HPDE6-E6E7 (cell line): ENCODE measurements around the gene ZNF177.
A peak's percentile ranks its signal among the peaks of the same experiment; 100 is the strongest.
"Not testable (repeated sequence)": the region's sequence is repeated elsewhere in the genome, so short reads cannot be mapped to it uniquely, and the experiment has no call there.

Source experiments
- DNase-seq: peaks from one replicate; pipeline ENCODE4 v3.0.0; 2011; ENCODE audit warnings: missing footprints; ENCODE audit errors: extremely low spot score

Gene ZNF177

GRCh38 chr19:9362905-9363304 is at the start of gene ZNF177:
TSS of gene ZNF177 (plus strand) at chr19:9363013. CDS start at chr19:9378312, 15,299 bp downstream.
- DNase-seq = no peak

DNA sequence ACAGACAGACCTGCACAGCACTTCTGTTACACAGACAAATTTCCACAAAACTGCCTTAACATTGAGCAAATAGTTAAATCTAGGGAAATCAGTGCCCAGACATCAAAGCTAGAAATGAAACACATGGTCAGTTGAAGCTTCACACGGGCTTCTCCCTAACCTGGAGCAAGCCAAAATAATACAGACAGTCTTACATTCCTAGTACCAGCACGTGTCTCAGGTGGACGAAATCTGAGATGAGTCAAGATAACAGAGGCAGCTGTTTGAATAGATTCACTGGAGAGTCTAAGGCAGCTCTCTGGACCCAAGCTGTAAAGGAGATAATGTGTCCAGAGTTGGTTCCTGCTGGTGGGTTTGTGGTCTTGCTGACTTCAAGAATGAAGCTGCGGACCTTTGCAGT is 49.1 kb upstream of the ZNF177 start:
- no peak for DNase-seq

DNA sequence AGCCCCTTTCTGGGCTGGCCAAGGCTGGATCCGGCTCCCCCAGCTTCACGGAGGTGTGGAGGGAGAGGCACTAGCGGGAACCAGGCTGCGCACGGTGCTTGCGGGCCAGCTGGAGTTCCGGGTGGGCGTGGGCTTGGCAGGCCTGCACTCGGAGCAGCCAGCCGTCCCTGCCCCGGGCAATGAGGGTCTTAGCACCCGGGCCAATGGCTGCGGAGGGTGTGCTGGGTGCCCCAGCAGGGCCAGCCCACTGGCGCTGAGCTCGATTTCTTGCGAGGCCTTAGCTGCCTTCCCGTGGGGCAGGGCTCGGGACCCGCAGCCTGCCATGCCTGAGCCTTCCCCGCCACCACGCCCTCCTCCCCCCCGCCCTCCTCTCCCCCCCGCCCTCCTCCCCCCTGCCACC is 41.5 kb upstream of the ZNF177 start:
- no peak for DNase-seq

DNA sequence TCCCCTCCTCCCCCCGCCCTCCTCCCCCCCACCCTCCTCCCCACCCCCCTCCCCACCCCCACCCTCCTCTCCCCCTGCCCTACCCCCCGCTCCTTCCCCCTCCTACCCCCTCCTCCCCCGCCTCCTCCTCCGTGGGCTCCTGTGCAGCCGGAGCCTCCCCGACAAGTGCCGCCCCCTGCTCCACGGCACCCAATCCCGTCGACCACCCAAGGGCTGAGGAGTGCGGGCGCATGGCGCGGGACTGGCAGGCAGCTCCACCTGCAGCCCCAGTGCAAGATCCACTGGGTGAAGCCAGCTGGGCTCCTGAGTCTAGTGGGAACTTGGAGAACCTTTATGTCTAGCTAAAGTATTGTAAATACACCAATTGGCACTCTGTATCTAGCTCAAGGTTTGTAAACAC is 41.1 kb upstream of the ZNF177 start:
- DNase-seq = not testable (repeated sequence)

GRCh38 chr19:9322201-9322600 is 40.6 kb upstream of the ZNF177 start:
- DNase-seq = not testable (repeated sequence)

DNA sequence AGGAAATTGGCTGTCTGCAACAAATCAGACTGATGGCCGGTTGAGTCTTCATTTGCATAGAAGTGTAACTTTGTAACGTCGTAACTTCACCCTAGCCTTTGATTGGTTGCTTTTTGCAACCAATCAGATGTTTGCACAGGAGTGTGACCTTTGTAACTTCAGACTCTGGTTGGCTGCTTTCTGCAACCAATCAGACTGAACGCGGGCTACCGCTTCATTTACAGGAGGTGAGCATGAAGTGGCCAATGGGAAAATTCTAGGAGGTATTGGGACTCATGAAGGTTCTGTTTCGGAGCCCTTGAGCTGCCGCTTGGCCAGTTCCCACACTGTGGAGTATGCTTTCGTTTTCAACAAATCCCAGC is 39.3 kb upstream of the ZNF177 start:
- peak; percentile 36 for DNase-seq

DNA sequence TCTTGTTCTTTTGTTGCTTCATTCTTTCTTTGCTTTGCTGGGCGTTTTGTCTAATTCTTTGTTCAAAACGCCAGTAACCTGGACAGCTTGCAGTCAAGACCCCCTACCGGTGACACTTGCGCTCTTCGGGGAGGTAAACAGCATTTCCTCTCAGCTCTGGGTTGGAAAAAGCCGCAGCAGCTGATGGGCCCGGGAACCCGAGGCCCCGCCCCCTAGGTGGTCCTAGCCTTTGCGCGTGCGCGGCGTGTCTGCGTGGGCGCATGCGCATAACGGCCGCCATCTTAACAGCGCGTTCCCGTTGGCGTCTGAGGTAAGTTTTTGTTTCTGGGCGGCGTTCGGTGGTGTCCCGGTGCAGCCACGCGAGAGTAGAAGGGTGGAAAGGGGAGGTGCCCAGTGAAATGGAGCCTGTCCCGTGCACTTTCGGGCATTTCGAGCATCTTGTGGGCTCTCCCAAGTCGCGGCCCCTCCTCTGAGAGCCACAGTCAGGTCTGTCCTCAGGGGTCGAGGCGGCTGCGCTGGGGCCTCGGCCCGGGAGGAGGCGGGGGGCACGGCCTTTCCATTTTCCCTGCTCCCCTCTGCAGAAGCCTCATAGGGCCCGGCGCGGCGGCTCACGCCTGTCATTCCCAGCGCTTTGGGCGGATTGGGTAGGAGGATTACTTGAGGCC is 38.8 kb upstream of the ZNF177 start, which contains the start of gene ZNF559:
TSS of gene ZNF559 (plus strand) at position 261 of the 665 bp plus-strand sequence. CDS start 14,371 bp downstream, outside the sequence.
- DNase-seq = peak; percentile 86

GRCh38 chr19:9324584-9324962 is 38.2 kb upstream of the ZNF177 start:
- no peak for DNase-seq

DNA sequence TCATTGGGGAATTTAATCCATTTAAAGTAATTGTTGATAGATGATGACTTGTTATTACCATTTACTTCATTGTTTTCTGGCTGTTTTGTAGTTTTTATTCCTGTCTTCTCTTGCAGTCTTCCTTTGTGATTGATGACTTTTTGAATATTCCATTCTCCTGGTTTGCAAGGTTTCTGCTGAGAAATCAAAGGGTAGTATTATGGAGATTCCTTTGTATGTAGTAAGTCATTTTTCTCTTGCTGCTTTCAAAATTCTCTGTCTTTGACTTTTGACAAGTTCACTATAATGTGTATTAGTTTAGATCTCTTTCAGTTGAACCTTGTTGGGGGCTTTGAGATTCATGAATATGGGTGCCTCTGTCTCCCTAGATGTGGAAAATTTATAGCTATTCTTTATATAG is 32.8 kb upstream of the ZNF177 start:
- no peak for DNase-seq

- DNase-seq = no peak
Measured at GRCh38 chr19:9342610-9343304, 20.1 kb upstream of the ZNF177 start.

DNA sequence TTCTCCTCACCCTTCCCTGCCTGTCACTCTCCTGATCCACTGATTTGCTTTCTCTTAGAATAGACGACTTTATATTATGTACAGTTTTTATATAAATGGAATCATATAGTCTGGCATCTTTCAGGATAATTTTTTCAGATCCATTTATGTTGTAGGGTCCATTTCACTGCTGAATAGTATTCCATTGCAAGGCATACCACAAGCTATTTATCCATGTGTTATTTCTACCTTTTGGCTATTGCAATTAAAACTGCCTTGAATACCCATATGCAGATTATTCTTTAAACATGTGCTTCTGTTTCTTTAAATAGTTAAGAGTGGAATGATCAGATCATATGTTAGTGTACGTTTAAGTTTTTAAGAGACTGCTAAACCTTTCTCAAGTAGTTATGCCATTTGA is 17.8 kb upstream of the ZNF177 start:
- no peak for DNase-seq

DNA sequence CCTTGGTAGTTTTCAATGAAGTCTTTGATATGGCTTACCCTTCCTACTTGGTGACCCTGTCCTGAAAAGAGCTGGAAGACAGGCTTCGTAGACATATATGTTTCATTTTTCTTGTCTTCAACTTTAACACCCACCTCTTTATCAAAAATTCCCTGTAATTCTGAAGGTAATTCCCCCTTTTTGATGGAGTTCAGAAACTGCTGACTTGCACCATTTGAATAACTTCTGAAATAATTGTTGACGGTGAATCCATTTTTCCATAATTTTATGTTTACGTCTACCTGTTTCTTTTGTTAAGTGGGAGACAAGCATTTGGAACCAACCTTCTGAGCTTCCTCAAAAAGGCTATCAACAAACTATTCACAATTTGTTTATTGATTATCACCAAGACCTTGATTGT is 14.6 kb upstream of the ZNF177 start:
- DNase-seq = no peak

GRCh38 chr19:9348671-9349070 is 14.1 kb upstream of the ZNF177 start:
- DNase-seq = no peak

DNA sequence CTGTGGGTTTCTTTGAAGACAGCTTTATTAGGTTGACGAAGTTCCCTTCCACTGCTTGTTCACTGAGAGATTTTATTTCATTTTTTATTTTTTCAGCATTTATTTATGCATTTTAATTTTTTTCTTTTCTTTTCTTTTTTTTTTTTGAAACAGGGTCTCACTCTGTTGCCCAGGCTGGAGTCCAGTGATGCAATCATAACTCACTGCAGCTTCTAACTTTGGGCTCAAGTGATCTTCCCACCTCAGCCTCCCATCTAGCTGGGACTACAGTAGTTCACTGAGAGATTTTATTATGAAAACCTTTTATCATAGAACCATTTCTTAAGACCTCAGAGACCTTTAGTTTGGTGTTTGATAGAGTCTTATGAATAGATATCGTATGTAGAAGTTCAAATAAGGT is 10.3 kb upstream of the ZNF177 start:
- no peak for DNase-seq

DNA sequence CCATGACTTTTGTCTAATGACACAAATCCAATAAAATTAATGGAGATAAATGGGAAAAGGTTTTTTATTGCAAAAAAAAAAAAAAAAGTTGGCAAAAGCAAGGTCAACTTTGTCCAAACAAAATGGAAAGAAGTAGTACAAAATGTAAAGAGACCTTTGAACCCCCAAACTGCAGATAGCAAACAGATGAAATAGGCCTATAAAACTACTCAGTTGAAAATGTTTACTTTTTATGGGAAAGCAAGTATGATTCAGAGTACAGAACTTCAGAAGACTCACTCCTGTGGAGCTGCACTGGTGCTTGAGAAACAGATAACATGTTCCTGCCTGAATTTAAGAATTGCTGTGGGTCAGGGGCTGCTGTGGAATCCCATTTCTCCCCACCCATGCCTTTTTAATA is 9.8 kb upstream of the ZNF177 start:
- no peak for DNase-seq

GRCh38 chr19:9354651-9355050 is 8.2 kb upstream of the ZNF177 start:
- DNase-seq = no peak

- DNase-seq = no peak
Measured at GRCh38 chr19:9370738-9371619, 8.2 kb downstream of the ZNF177 start.

DNA sequence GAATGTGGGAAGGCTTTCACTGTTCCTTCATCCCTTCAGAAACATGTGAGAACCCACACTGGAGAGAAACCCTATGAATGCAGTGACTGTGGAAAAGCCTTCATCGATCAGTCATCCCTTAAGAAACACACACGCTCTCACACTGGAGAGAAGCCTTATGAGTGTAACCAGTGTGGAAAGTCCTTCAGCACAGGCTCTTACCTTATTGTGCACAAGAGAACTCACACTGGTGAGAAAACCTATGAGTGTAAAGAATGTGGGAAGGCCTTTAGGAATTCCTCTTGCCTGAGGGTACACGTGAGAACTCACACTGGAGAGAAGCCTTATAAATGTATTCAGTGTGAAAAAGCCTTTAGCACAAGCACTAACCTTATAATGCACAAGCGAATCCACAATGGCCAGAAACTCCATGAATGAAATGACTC is 18.6 kb downstream of the ZNF177 start:
- no peak for DNase-seq

DNA sequence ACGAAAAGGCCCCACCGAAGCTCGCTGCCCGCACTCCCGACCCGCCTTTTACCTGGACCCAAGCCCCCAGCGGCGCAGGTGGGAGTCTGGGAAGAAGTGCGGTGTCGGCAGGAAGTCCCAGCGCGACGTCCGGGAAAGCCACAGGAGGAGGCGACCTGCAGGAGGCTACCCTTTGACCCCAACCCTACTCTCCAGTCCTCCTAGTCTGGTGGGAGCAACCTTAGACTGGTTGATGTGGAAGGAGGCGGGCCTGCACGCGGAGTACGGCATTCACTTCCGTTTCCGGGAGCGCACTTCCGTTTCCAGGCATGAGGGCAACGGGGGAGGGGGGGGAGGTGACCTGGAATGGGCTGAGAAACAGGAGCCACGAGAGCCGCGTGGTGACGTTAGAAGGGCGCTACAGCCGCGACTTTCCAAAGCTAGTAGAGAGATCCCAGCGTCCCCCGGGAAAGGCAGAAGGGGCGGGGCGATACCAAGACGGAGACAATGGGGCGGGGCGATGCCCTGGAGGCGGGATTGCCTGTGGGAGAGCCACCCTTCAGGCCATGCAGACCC is 44.1 kb downstream of the ZNF177 start:
- peak; percentile 73 for DNase-seq

DNA sequence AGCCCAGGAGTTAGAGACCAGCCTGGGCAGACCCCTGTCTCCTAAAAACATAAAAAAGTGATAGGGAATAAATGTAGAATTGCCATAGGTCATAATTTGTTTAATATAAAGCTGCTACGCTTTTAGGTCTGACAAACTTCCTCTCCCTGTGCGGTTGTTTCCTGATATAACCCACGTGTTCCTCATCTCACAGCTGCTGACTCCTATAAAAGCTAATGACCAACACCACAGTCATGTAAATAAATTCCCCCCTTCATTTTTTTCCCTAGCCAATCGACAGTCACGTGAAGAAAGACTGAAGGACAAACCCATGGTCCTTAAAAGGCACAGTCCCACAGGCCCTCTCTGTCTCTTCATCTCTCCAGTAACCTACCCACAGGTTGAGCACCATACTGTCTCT is 45.0 kb downstream of the ZNF177 start:
- no peak for DNase-seq

- DNase-seq = no peak
Measured at GRCh38 chr19:9413240-9413954, 50.6 kb downstream of the ZNF177 start.

DNA sequence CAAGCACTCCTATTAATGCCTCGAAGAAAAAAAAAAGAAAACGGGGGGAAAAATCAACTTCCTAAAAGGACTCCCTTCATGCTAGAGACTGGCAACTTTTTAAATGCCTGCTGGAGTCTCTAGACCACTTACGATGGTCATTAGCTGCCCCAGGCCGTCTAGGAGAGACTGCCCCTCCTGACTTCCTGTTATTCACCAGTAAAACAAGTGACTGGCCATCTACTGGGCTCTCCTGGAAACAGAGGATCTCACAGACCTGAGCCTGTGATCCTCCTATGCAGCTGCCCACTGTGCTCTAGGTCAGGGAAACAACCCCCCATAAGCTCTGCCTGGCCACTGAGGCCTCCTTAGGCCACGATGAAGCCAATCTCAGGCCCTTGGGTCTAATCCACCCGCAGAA is 65.1 kb downstream of the ZNF177 start:
- no peak for DNase-seq
